ENCODE measurements around the gene COL26A1.
"Not testable (repeated sequence)": the region's sequence is repeated elsewhere in the genome, so short reads cannot be mapped to it uniquely, and the experiment has no call there.

GRCh38 chr7:101491442-101491841 is 128.8 kb downstream of the COL26A1 start:
- not testable (repeated sequence) for TF ChIP-seq POLR2A (IDR thresholded peaks at IDR 0.05; ENCODE audit: low read length); GATA1 (IDR thresholded peaks at IDR 0.05; ENCODE audit: low read depth, low read length)
